Measurements from ENCODE around the gene ARHGAP23.

ARHGAP23 gene

DNA sequence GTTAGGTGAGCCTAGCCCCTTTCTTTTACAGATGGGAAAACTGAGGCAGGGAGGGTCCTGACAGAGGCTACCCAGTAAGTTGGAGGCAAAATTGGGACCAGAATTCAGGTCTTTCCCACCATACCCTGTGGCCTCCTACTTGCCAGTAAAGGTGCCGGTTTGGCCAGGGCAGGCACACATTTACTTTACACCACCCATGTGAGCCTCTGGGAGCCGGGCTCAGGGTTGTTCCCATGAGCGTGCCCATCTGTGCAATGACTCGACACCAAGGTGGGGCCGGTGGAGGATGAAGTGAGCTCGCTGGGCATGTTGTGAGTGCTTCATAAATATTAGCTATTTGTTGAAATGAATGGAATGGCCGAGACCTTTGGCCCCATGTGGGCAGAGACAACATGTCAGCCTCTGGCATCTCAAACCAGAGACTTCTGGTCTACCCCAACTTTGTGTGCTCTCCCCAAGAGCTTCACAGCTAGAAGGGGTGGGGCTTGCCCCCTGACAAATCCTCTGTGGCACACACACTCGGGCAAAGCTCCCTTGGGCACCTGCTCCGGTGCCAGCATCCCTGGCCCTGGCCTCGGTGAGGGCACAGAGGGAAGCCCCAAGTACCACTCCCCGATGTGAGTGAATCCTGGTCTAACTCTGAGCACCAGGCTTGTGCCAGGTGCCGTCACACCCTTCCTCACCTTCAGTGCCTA, 117.4 kb downstream of the ARHGAP23 start:
- H3K27me3 ChIP-seq (ENCODE audit: insufficient read depth, low read length, poor library complexity) = no peaks in the 10 kb centered on the region
- H3K9me3 ChIP-seq (ENCODE audit: insufficient read depth, low read length, severe bottlenecking) = no peaks in the 10 kb centered on the region
- no peak for DNase-seq
- no peak for ATAC-seq (ENCODE audit: insufficient read depth, low read depth)
- H2AFZ ChIP-seq (ENCODE audit: low read depth, low read length) = no peak overlapping the region
- H3K79me2 ChIP-seq (ENCODE audit: insufficient read depth, low read length) = no peaks in the 10 kb centered on the region
- H4K20me1 ChIP-seq (ENCODE audit: insufficient read depth, low read length) = no peaks in the 10 kb centered on the region
- H3K27ac ChIP-seq (ENCODE audit: low read length) = no peak overlapping the region
- TF ChIP-seq EZH2 (IDR thresholded peaks at IDR 0.05; ENCODE audit: borderline replicate concordance, low read depth, low read length, severe bottlenecking) = no peak
- TF ChIP-seq, protein P1, sequence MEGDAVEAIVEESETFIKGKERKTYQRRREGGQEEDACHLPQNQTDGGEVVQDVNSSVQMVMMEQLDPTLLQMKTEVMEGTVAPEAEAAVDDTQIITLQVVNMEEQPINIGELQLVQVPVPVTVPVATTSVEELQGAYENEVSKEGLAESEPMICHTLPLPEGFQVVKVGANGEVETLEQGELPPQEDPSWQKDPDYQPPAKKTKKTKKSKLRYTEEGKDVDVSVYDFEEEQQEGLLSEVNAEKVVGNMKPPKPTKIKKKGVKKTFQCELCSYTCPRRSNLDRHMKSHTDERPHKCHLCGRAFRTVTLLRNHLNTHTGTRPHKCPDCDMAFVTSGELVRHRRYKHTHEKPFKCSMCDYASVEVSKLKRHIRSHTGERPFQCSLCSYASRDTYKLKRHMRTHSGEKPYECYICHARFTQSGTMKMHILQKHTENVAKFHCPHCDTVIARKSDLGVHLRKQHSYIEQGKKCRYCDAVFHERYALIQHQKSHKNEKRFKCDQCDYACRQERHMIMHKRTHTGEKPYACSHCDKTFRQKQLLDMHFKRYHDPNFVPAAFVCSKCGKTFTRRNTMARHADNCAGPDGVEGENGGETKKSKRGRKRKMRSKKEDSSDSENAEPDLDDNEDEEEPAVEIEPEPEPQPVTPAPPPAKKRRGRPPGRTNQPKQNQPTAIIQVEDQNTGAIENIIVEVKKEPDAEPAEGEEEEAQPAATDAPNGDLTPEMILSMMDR (IDR thresholded peaks at IDR 0.05; ENCODE audit: borderline replicate concordance, extremely low read depth, low read length, poor library complexity, severe bottlenecking) = no peak
- no peak overlapping the region for H3K4me2 ChIP-seq (ENCODE audit: insufficient read depth, low read length)
- H3K4me3 ChIP-seq (ENCODE audit: low read depth in 1 of 2, low read length in 2 of 2) = no peak overlapping the region
- no peak overlapping the region for H3K9ac ChIP-seq (ENCODE audit: low read depth, low read length)
- no peaks in the 10 kb centered on the region for H3K4me1 ChIP-seq (ENCODE audit: insufficient read depth, low read length)
- no peaks in the 10 kb centered on the region for H3K36me3 ChIP-seq (ENCODE audit: insufficient read depth, low read length)

DNA sequence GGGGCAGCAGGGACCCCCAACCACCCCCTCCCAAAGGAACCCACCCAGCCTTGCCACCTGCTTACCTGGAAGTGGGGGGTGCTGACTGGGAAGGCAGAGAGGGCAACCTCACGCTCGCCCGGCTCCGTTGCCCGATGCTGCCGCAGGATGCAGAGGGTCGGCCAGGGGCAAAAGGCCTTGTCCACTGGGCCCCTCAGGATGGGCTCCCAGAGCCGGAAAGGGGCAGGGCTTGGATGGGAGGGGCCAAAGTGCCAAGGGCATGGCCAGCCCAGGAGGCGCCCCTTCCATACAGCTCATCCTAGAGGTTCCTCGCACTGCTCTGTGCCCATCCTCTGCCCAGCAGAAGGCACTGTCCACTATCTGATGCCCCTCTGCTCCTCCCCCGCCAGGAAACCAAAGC, 118.1 kb downstream of the ARHGAP23 start:
- DNase-seq = no peak
- H3K27ac ChIP-seq (ENCODE audit: low read length) = no peak overlapping the region
- H3K9me3 ChIP-seq (ENCODE audit: insufficient read depth, low read length, severe bottlenecking) = no peaks in the 10 kb centered on the region
- no peaks in the 10 kb centered on the region for H3K36me3 ChIP-seq (ENCODE audit: insufficient read depth, low read length)
- H3K79me2 ChIP-seq (ENCODE audit: insufficient read depth, low read length) = no peaks in the 10 kb centered on the region
- no peak overlapping the region for H2AFZ ChIP-seq (ENCODE audit: low read depth, low read length)
- no peak overlapping the region for H3K9ac ChIP-seq (ENCODE audit: low read depth, low read length)
- TF ChIP-seq, protein P1 (IDR thresholded peaks at IDR 0.05; ENCODE audit: borderline replicate concordance, extremely low read depth, low read length, poor library complexity, severe bottlenecking) = no peak
- TF ChIP-seq EZH2 (IDR thresholded peaks at IDR 0.05; ENCODE audit: borderline replicate concordance, low read depth, low read length, severe bottlenecking) = no peak
- H3K4me2 ChIP-seq (ENCODE audit: insufficient read depth, low read length) = no peak overlapping the region
- no peaks in the 10 kb centered on the region for H3K27me3 ChIP-seq (ENCODE audit: insufficient read depth, low read length, poor library complexity)
- ATAC-seq (ENCODE audit: insufficient read depth, low read depth) = no peak
- H3K4me1 ChIP-seq (ENCODE audit: insufficient read depth, low read length) = no peaks in the 10 kb centered on the region
- H3K4me3 ChIP-seq (ENCODE audit: low read depth in 1 of 2, low read length in 2 of 2) = no peak overlapping the region
- H4K20me1 ChIP-seq (ENCODE audit: insufficient read depth, low read length) = no peaks in the 10 kb centered on the region

DNA sequence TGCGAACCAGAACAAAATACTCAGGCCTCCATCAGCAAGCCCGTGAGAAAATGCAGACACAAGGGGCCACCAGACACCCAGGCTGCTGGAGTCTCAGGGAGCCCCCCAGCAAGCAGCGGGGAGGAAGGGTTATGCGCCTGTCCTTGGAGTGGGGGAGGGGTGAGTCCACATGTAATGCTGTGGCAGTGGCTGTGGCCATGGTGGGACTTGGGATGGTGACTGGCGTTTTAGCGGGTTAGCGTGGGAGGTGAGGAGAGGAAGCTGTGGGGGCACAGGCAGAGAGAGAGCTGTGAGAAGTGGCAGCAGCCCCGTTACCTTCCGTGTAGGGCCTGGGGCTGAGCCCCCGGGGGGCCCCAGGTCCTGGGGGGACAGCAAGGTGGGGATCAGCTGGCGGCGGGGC, 119.2 kb downstream of the ARHGAP23 start:
- TF ChIP-seq, protein P1 (IDR thresholded peaks at IDR 0.05; ENCODE audit: borderline replicate concordance, extremely low read depth, low read length, poor library complexity, severe bottlenecking) = no peak
- no peak for TF ChIP-seq EZH2 (IDR thresholded peaks at IDR 0.05; ENCODE audit: borderline replicate concordance, low read depth, low read length, severe bottlenecking)
- ATAC-seq (ENCODE audit: insufficient read depth, low read depth) = no peak
- H3K27ac ChIP-seq (ENCODE audit: low read length) = no peak overlapping the region
- H3K27me3 ChIP-seq (ENCODE audit: insufficient read depth, low read length, poor library complexity) = no peaks in the 10 kb centered on the region
- no peak for DNase-seq
- no peaks in the 10 kb centered on the region for H3K4me1 ChIP-seq (ENCODE audit: insufficient read depth, low read length)
- H3K9ac ChIP-seq (ENCODE audit: low read depth, low read length) = no peak overlapping the region
- H3K4me2 ChIP-seq (ENCODE audit: insufficient read depth, low read length) = no peak overlapping the region
- no peaks in the 10 kb centered on the region for H3K79me2 ChIP-seq (ENCODE audit: insufficient read depth, low read length)
- no peaks in the 10 kb centered on the region for H3K36me3 ChIP-seq (ENCODE audit: insufficient read depth, low read length)
- no peak overlapping the region for H3K4me3 ChIP-seq (ENCODE audit: low read depth in 1 of 2, low read length in 2 of 2)
- no peaks in the 10 kb centered on the region for H3K9me3 ChIP-seq (ENCODE audit: insufficient read depth, low read length, severe bottlenecking)
- H2AFZ ChIP-seq (ENCODE audit: low read depth, low read length) = no peak overlapping the region
- no peaks in the 10 kb centered on the region for H4K20me1 ChIP-seq (ENCODE audit: insufficient read depth, low read length)

Measured in DND-41 (cell line).